HG02852 (cell line): ENCODE results near the gene PLA2G2C.
"Not testable (repeated sequence)": the region's sequence is repeated elsewhere in the genome, so short reads cannot be mapped to it uniquely, and the experiment has no call there.

Source experiments
- ATAC-seq: cut with Tn5 transposase; IDR thresholded peaks from one replicate; pipeline ENCODE4 v1.9.1; 2021; ENCODE audit warnings: mild to moderate bottlenecking, moderate library complexity; ENCODE audit not compliant: unreplicated experiment

PLA2G2C gene

GRCh38 chr1:20138346-20138745 lies 48.0 kb downstream of the PLA2G2C start:
- no peak for ATAC-seq

- no peak for ATAC-seq
These were observed 48.7 kb downstream of the PLA2G2C start for GRCh38 chr1:20137604-20138003.

GRCh38 chr1:20137055-20137454 lies 49.3 kb downstream of the PLA2G2C start:
- ATAC-seq, result no peak

- no peak for ATAC-seq
These were observed 50.1 kb downstream of the PLA2G2C start for GRCh38 chr1:20136249-20136648.

- no peak for ATAC-seq
These were observed 51.3 kb downstream of the PLA2G2C start for GRCh38 chr1:20134995-20135394.

GRCh38 chr1:20130518-20130917 lies 55.8 kb downstream of the PLA2G2C start:
- not testable (repeated sequence) for ATAC-seq

GRCh38 chr1:20126806-20127440 lies 59.4 kb downstream of the PLA2G2C start:
- no peak for ATAC-seq

- ATAC-seq, result no peak
These were observed 60.1 kb downstream of the PLA2G2C start for GRCh38 chr1:20126041-20126805.

GRCh38 chr1:20125100-20125499 lies 61.2 kb downstream of the PLA2G2C start:
- ATAC-seq, result no peak

GRCh38 chr1:20124456-20125057 lies 61.8 kb downstream of the PLA2G2C start:
- ATAC-seq, result no peak

GRCh38 chr1:20123722-20124455 lies 62.4 kb downstream of the PLA2G2C start:
- ATAC-seq, result no peak

- no peak for ATAC-seq
These were observed 65.5 kb downstream of the PLA2G2C start for GRCh38 chr1:20120796-20121195.

GRCh38 chr1:20119347-20119746 lies 67.0 kb downstream of the PLA2G2C start, which contains the start of gene PLA2G2D:
TSS of gene PLA2G2D (minus strand) at chr1:20119536. CDS start at chr1:20119498, 38 bp downstream.
- no peak for ATAC-seq

GRCh38 chr1:20117236-20117635 lies 69.1 kb downstream of the PLA2G2C start:
- no peak for ATAC-seq

GRCh38 chr1:20115916-20116315 lies 70.4 kb downstream of the PLA2G2C start:
- ATAC-seq, result no peak

- ATAC-seq, result no peak
These were observed 70.8 kb downstream of the PLA2G2C start for GRCh38 chr1:20115479-20115878.

GRCh38 chr1:20114021-20114648 lies 72.2 kb downstream of the PLA2G2C start:
- no peak for ATAC-seq
